Mucosa of rectum (tissue), 2 donors: Measurements from ENCODE around the gene CHSY3.

Experiments used
- H3K27ac ChIP-seq, 2 donors: one replicate each; pipeline ENCODE4 v1.7.0; 2013; ENCODE audit warnings: inconsistent platforms in 2 of 2, low read depth in 2 of 2, low read length in 2 of 2
- H3K27me3 ChIP-seq, 2 donors: one replicate each; pipeline ENCODE4 v1.7.0; 2013; ENCODE audit warnings: low read length in 2 of 2; ENCODE audit not compliant: control insufficient read depth in 2 of 2, insufficient read depth in 2 of 2
- H3K36me3 ChIP-seq, 2 donors: one replicate each; pipeline ENCODE4 v1.7.0; 2013; ENCODE audit warnings: low read length in 2 of 2; ENCODE audit not compliant: control insufficient read depth in 2 of 2, insufficient read depth in 2 of 2
- H3K4me1 ChIP-seq, 2 donors: one replicate each; pipeline ENCODE4 v1.7.0; 2013; ENCODE audit warnings: low read length in 2 of 2, mild to moderate bottlenecking in 1 of 2; ENCODE audit not compliant: control insufficient read depth in 2 of 2, insufficient read depth in 2 of 2
- H3K4me3 ChIP-seq, 2 donors: one replicate each; pipeline ENCODE4 v1.7.0; 2013; ENCODE audit warnings: low read length in 2 of 2
- H3K9ac ChIP-seq, 2 donors: one replicate each; pipeline ENCODE4 v1.7.0; 2013; ENCODE audit warnings: low read length in 2 of 2, low read depth in 1 of 2, mild to moderate bottlenecking in 1 of 2
- H3K9me3 ChIP-seq, 2 donors: one replicate each; pipeline ENCODE4 v1.7.0; 2013; ENCODE audit warnings: low read length in 2 of 2; ENCODE audit not compliant: control insufficient read depth in 2 of 2
- donor health status: healthy.
- donor health status: Normal muscosa, but diverticular disease.

CHSY3 gene

GRCh38 chr5:129943936-129944335, 39.7 kb downstream of the CHSY3 start:
- Histone ChIP-seq H3K27me3 (no peaks in the 10 kb centered on the region), H3K36me3 (no peaks in the 10 kb centered on the region), H3K9ac (no peak overlapping the region), H3K4me1 (no peaks in the 10 kb centered on the region), H3K9me3 (no peaks in the 10 kb centered on the region), H3K27ac (no peak overlapping the region), H3K4me3 (no peak overlapping the region)

- Histone ChIP-seq H3K27ac (no peak overlapping the region), H3K27me3 (no peaks in the 10 kb centered on the region), H3K36me3 (no peaks in the 10 kb centered on the region), H3K9ac (no peak overlapping the region), H3K9me3 (no peaks in the 10 kb centered on the region), H3K4me1 (no peaks in the 10 kb centered on the region), H3K4me3 (no peak overlapping the region)
Measured at GRCh38 chr5:129945028-129945427, 40.8 kb downstream of the CHSY3 start.

- Histone ChIP-seq H3K4me1 (no peaks in the 10 kb centered on the region), H3K27ac (no peak overlapping the region), H3K36me3 (no peaks in the 10 kb centered on the region), H3K9me3 (no peaks in the 10 kb centered on the region), H3K9ac (no peak overlapping the region), H3K4me3 (no peak overlapping the region), H3K27me3 (no peaks in the 10 kb centered on the region)
Measured at GRCh38 chr5:129945774-129946270, 41.6 kb downstream of the CHSY3 start.

GRCh38 chr5:129951039-129951438, 46.8 kb downstream of the CHSY3 start:
- H3K36me3 ChIP-seq: no peaks in the 10 kb centered on the region
- no peaks in the 10 kb centered on the region for H3K9me3 ChIP-seq
- no peak overlapping the region for H3K4me3 ChIP-seq
- no peak overlapping the region for H3K27ac ChIP-seq
- no peak overlapping the region for H3K9ac ChIP-seq
- no peaks in the 10 kb centered on the region for H3K4me1 ChIP-seq
- no peaks in the 10 kb centered on the region for H3K27me3 ChIP-seq

GRCh38 chr5:129958581-129958980, 54.3 kb downstream of the CHSY3 start:
- H3K4me1 ChIP-seq: no peaks in the 10 kb centered on the region

GRCh38 chr5:129960831-129961230, 56.6 kb downstream of the CHSY3 start:
- Histone ChIP-seq H3K4me3 (no peak overlapping the region), H3K27ac (no peak overlapping the region), H3K27me3 (no peaks in the 10 kb centered on the region), H3K4me1 (no peaks in the 10 kb centered on the region), H3K9ac (no peak overlapping the region), H3K36me3 (no peaks in the 10 kb centered on the region), H3K9me3 (no peaks in the 10 kb centered on the region)

More at GRCh38 chr5:129958581-129958980, 54.3 kb downstream of the CHSY3 start:
- H3K27ac ChIP-seq: no peak overlapping the region
- H3K4me3 ChIP-seq: no peak overlapping the region
- H3K9ac ChIP-seq: no peak overlapping the region
- H3K9me3 ChIP-seq: no peaks in the 10 kb centered on the region
- H3K36me3 ChIP-seq: no peaks in the 10 kb centered on the region
- H3K27me3 ChIP-seq: no peaks in the 10 kb centered on the region

- Histone ChIP-seq H3K9me3 (no peaks in the 10 kb centered on the region), H3K4me3 (no peak overlapping the region), H3K4me1 (no peaks in the 10 kb centered on the region), H3K27me3 (no peaks in the 10 kb centered on the region), H3K27ac (no peak overlapping the region), H3K36me3 (no peaks in the 10 kb centered on the region), H3K9ac (no peak overlapping the region)
Measured at GRCh38 chr5:129962506-129962905, 58.2 kb downstream of the CHSY3 start.

GRCh38 chr5:129963359-129963758, 59.1 kb downstream of the CHSY3 start:
- Histone ChIP-seq H3K27ac (no peak overlapping the region), H3K9me3 (no peaks in the 10 kb centered on the region), H3K36me3 (no peaks in the 10 kb centered on the region), H3K4me3 (no peak overlapping the region), H3K4me1 (no peaks in the 10 kb centered on the region), H3K9ac (no peak overlapping the region), H3K27me3 (no peaks in the 10 kb centered on the region)

- H3K27me3 ChIP-seq: no peaks in the 10 kb centered on the region
- H3K9me3 ChIP-seq: no peaks in the 10 kb centered on the region
- H3K9ac ChIP-seq: no peak overlapping the region
- no peaks in the 10 kb centered on the region for H3K36me3 ChIP-seq
- H3K27ac ChIP-seq: no peak overlapping the region
- no peaks in the 10 kb centered on the region for H3K4me1 ChIP-seq
- no peak overlapping the region for H3K4me3 ChIP-seq
Measured at GRCh38 chr5:129966071-129966470, 61.8 kb downstream of the CHSY3 start.

GRCh38 chr5:129971714-129972113, 67.4 kb downstream of the CHSY3 start:
- no peak overlapping the region for H3K9ac ChIP-seq
- H3K27me3 ChIP-seq: no peaks in the 10 kb centered on the region
- no peak overlapping the region for H3K27ac ChIP-seq
- H3K4me3 ChIP-seq: no peak overlapping the region
- H3K9me3 ChIP-seq: no peaks in the 10 kb centered on the region
- H3K4me1 ChIP-seq: no peaks in the 10 kb centered on the region
- no peaks in the 10 kb centered on the region for H3K36me3 ChIP-seq
